Measurements from ENCODE around the gene CTBP1.
"Not testable (repeated sequence)": the region's sequence is repeated elsewhere in the genome, so short reads cannot be mapped to it uniquely, and the experiment has no call there.

CTBP1 gene

DNA sequence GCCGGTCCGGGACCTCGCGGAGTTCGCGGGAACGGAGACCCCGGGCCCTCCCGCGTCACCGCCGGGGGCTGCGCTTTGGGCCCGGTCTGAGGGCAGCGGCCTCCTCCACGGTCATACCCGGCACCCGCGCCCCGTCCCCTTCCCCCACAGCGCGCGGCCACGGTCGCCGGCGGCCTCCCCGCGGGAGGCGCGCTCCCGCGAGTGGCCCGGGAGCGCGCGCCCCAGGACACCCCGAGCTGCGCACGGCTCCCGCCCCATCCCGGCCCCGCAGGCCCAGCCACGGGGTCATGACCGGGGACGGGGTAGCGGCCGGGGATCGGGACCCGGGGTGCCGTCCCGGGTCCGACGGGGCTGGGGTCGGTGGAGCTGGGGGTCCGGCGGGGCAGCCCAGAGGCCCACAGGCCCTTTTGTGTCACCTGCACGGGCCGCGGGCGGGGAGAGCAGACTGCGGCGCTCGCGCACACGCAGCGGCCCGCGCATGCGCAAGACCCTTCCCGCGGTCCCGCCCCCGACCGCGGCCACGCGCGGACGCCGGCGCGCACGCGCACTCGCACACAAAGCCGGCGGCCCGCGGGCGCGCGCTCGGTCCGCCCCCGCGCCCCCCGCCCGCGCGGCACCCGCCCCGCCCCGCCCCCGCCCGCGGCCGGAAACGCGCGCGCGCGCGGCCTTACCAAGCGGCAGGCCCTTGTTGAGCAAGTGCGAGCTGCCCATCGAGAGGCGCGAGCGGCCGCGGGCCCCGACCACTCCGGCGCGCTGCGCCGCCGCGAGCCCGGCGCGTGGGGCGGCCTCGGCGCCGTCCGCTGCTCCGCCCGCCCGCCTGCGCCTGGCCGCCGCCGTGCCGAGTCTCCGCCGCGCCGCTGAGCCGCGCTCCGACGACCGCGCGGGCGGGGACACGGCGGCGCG, at the start of gene CTBP1:
CTBP1 (minus strand) TSS at position 886 of the 903 bp plus-strand sequence. CDS start 7,799 bp downstream, outside the sequence.
- peak; percentile 84 for DNase-seq (ENCODE audit: low spot score)

DNA sequence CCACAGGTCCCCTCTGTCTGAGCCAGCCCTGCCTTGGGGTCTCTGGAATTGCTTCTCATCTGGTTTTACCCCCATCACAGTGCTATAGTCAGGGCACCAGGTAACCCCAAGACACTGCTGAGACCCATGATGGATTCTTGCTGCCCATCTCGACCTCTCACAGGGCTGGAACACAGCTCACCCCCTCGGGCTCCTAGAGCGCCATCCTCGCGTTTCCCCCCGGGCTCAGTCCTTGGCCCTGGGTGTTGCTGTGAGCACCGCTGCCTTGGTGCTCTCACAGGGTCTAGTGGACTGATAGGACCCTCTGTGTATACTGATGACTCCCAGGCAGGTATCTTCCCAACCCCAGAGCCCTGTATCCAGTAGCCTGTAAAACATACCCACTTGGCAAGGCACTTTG, 49.5 kb upstream of the CTBP1 start:
- DNase-seq (ENCODE audit: low spot score) = no peak

DNA sequence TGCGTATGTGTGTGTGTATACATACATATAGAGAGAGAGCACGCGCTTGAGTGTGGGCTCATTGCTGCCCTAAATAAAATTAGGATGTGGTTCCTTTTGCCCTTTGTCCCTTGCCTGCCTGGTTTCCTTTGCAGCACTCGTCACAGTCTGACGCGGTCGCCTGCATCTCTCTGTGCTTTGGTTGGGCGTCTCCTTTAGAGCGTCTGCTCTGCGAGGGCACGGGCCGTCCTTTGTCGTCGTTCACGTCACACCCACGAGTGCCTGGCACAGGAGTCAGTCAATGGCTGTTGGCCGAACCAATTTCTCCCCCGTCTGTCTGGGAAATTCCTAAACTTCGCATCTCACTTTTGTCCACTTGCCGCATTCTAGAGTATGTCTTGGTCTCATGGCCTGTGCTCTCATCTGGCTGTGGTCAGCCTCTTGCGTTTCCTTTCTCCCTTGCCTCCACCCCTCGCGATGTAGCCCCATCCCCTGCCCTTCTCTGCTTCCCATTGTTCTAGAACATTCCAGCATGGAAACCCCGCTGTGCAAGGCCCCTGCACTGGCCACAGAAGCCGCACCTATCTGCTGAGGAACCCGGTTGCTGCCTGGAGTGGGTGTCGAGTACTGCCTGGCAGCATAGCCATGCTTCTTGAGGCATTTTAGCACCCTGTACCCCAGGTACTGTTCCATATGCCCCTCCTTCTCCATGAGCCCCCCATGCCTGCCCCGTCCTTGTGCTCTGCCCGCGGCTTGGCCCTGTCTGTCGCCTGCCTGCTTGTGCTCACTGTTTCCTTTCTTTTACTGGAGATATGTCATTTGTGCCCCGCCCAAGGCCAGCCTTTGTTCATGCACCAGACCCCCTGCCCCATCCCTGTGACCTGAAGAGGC, 48.8 kb upstream of the CTBP1 start:
- DNase-seq (ENCODE audit: low spot score) = no peak

- DNase-seq (ENCODE audit: low spot score) = no peak
Observed at GRCh38 chr4:1297023-1297395, 48.1 kb upstream of the CTBP1 start.

DNA sequence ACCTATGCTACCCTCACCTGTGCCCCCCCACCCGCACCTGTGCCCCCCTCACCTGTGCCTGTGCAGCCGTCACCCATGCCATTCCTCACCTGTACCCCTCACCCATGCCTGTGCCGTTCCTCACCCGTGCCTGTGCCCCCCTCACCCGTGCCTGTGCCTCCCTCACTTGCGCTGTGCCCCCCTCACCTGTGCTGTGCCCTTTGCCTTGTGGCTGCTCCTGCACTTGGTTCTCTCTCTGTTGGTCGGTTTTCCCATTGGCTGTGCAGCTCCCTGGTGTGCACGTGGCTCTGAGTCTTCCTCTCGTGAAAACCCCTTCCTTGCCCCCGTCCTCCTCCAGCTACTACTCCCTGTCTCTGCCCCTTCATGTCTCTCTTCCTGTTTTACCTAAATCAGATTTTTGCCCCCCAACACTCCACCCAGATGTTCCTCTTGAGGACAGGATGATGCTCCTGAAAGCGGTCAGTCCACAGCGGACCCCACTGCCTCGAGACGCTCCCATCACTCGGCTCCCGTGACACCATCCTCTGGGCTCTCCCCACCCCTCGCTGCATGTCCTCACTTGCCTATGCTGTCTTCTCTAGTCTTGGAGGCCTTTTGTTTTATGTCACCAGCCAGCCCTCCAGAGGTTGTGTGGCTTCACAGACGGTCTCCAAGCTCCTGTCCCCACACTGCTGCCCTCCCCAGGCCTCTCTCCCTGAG, 47.5 kb upstream of the CTBP1 start:
- DNase-seq (ENCODE audit: low spot score) = no peak

DNA sequence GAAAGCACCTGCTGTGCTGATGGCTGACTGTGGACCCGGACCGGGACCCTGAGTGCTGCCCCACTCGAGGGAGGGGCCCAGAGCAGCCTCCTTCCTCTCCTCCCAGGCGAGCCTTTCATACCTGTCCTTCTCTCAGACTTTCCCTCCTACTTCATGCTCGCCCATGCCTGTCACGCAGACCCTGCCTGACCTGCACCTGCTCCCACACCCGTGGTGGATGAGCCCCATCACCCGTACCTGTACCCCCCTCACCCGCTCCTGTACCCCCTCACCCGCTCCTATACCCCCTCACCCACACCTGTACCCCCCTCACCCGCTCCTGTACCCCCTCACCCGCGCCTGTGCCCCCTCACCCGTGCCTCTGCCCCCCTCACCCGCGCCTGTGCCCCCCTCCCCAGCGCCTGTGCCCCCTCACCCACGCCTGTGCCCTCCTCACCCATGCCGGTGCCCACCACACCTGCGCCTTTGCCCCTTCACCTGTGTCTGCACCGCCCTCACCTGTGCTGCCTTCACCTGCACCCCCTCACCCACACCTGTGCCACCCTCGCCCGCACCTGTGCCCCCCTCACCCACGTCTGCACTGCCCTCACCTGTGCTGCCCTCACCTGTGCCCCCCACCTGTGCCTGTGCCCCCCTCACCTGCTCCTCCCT, 46.6 kb upstream of the CTBP1 start:
- no peak for DNase-seq (ENCODE audit: low spot score)

DNA sequence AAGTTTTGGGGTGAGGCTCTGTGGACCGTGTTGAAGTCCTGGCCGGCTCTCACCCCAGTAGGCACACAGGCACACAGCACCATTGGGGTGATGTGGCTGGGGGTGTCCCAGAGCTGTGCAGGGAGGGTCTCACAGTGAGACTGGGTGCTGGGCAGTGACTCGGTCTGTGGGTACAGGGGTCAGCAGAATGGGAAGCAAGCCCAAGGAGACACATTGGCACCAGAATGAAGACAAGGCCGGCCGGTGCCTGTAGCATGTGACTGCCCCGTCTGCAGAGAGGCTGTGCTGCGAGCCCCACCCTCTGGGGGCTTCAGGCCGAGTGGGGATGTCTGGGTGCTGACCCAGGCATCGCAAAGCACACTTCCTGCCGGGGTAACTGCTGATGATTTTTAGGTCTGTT, 46.0 kb upstream of the CTBP1 start:
- no peak for DNase-seq (ENCODE audit: low spot score)

- no peak for DNase-seq (ENCODE audit: low spot score)
Observed at GRCh38 chr4:1294424-1294823, 45.5 kb upstream of the CTBP1 start.

DNA sequence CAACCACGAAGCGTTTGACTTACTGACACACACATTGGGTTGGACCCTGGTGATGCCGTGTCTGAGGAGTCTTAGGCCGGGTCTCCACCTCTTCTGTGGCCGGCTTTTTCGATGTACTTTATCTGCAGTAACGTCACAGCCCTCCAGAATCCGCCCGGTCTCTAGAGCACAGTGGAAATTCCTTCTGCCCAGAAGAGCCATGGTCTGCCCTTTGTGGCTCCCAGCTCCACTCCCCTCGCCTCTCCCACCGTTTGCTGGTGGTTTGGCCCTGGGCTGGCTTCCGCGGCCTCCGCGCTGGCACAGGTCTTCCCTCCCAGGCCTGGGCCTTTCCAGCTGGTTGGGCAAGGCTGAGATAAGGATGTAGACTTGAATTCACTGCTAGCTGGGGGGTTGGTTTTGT, 45.1 kb upstream of the CTBP1 start:
- no peak for DNase-seq (ENCODE audit: low spot score)

DNA sequence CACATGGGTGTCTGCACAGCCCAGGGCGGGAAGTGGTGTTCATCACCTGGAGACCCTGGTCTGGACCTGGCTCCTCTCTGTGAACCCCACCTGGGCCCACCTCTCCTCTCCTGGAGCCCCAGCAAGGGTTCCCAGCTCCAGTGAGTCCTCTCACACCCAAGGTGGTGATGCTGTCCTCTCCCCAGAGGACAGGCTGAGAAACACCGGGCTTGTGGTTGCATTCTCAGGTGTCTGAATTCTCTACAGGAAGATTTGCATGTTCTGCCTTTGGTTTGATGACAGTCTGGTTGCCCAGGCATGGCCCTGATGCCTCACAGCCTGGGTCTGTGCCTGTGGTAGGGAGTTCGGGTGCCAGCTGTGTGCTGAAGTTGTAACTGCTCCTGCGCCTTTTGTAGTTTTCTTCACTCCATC, 44.6 kb upstream of the CTBP1 start:
- DNase-seq (ENCODE audit: low spot score) = no peak

GRCh38 chr4:1292703-1293011, 43.7 kb upstream of the CTBP1 start:
- not testable (repeated sequence) for DNase-seq (ENCODE audit: low spot score)

DNA sequence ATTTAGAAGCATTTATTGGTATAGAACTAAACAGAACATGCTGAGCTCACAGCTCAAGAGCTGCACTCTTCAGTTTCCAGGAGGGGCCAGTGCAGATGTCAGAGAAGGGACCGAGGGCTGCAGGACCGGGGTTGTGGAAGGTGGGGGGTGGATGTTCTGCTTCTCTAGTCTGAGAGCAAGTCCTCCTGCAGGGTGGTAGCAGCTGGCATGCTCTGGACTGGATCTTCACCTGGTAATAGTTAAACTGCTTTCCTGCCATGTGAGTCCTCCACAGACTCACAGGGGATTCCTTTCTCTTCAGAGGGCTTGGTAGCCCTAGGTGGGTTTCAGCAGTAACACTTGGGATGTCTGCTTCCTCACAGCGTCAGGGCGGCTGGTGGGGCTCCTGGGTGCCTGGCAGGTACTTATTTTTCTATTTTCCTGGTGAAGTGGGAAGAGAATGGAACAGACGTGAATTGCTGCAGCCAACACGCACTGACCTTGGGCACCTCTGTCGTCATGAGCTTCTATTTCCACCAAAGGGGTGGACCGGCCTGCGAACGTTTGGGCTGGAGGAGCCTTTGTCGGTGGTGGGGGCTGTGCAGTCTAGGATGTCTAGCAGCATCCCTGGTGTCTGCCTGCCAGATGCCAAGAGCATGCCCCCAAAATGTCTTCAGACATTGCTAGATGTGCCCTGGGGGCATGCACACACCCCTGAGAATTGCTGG, 43.2 kb upstream of the CTBP1 start:
- DNase-seq (ENCODE audit: low spot score) = no peak

DNA sequence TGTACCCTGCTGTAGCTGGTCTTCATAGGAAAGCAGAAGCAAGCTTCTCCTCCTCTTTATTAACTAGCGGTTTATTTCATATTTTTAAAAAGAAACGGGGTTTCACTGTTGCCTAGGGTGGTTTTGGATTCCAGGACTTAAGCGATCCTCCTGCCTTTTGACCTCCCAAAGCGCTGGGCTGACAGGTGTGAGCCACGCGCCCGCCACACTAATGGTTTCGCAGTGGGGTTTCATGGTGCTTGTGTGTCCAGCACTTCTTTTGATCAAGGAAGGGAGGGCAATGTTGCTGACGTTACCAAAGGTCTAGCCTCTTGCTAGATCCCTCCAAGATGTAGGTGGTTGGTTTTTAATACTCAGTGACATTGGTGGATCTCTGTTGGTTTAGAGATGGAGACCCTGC, 42.2 kb upstream of the CTBP1 start:
- no peak for DNase-seq (ENCODE audit: low spot score)

DNA sequence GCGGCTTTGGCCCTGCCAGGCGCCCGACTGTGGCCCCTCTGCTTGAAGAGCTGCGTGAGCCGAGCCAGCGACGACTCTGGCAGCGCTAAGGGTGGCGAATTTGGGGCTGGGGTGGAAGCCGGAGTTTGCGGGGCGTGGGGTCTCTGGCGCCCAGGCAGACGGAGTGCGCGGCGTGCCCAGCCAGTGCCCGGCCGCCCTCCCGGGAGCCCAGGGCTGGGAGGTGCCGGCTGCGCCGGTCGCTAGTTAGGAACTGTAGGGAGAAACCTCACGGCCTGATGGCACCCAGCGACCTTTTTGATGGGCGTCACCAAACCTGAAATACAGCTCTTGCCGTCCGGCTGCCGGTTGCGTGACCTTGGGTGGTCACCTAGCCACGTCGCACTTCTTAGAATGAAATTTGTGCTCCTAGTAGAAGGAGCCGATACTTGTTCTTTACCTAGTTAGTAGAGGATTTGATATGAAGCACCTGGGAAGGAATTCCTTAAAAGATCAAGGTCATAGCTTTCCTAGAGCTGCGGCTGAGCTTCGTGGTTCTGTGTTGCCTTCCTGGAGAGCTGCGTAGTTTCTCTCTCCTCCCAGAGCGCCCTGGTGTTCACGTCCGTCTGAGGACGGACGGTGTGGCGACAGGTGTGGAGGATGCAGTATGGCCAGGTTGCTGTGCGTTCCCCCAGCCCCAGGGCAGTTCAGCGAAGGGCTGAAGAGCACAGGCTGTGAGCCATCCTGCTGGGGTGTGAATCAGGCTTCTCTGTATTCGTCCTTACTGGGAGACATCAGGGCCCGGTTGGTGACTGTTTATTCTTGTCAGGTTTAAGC, 41.4 kb upstream of the CTBP1 start:
- no peak for DNase-seq (ENCODE audit: low spot score)

DNA sequence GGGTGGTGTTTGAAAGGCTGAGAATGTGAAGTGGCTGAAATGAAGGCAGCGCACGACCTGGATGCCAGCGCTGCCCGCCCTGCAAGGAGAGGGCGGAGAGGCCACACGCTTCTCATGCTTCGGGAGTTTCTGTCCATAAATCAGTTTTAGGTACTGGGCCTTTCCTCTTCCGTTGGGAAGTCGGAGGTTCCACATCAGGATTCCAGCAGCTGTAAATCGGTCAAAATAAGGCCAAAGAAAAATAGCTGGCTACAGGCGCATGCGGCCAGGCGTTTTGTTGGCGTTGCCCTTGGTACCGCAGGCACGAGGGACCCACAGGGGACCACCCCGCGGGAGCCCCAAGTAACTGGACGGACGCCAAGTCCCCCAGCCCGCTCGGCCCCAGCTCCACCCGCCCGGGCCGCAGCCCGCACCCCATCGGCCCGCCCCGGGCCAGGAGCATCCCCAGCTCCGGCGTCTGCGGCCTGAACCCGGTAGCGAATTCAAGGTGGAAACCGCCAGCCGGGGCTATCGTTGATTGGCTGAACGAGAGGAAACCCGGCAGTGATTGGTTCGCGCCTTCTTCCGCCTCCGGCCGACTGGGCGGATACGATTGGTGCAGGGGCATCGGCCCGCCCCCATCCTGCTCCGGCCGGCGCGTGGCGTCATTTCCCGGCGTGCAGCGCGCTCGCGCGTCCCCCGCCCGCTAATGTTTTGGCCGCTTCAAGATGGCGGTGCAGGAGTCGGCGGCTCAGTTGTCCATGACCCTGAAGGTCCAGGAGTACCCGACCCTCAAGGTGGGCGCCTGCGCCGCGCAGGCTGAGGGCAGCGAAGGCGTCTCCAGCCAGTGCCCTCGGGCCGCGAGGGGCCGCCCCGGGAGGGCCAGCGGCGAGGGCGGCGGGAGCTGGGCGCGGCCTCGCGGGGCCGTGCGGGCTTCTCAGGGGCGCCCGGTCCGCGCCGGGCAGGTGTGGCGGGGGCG, 40.6 kb upstream of the CTBP1 start, which contains the start of gene MAEA:
MAEA (plus strand) TSS at position 685 of the 958 bp plus-strand sequence; CDS start at position 708, 23 bp downstream.
- DNase-seq (ENCODE audit: low spot score) = peak; percentile 97

- DNase-seq (ENCODE audit: low spot score) = no peak
Observed at GRCh38 chr4:1288786-1289185, 39.9 kb upstream of the CTBP1 start.

DNA sequence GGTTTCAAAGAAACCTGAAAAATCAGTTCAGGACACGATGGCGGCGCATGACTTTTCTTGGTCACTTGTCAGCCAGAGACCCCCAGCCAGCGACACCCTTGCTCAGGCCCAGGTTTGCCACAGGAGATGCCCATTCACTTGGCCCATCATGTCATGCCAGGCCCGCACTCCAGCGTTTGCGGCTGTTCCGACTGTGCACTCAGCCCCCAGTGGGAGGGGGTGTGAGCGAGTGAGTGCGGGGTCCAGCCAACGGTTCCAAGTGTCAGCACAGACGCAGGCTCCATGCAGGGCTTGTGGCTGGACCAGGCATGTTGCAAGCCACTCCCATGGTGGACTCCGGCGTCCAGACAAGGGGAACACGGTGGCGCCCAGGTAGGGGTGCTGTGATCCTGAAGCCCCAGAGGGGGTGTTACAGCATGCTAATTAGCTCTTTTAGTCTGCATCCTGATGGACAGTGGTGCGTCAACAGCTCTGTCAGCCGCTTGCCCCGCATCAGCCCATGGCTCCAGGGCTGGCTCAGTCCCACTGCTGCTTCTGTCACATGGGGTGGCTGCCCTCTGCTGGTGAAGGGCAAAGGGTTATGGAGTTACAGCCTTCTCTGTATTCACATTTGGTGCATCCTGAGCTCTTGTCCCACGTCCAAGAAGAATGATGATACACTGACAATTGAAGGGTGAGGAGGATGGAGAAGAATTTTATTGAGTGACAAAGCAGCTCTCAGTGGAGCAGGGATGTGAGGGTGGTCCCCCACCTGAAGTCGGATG, 37.0 kb upstream of the CTBP1 start:
- DNase-seq (ENCODE audit: low spot score) = peak; percentile 39

GRCh38 chr4:1285151-1285789, 36.3 kb upstream of the CTBP1 start:
- DNase-seq (ENCODE audit: low spot score) = no peak

Data from CD4-positive, alpha-beta T cell treated with Interleukin-2 at 100 ng/mL for 4 hours (primary cell).